Duodenal mucosa (tissue), 2 donors: Measurements from ENCODE around the gene HSPA1A.
"Not testable (repeated sequence)": the region's sequence is repeated elsewhere in the genome, so short reads cannot be mapped to it uniquely, and the experiment has no call there.

Experiments
- H3K27ac ChIP-seq: one replicate; pipeline ENCODE4 v1.7.0; 2013; ENCODE audit warnings: low read depth, low read length
- H3K27me3 ChIP-seq, 2 donors: one replicate each; pipeline ENCODE4 v1.7.0; 2013; ENCODE audit warnings: low read length in 2 of 2, control low read depth in 1 of 2; ENCODE audit not compliant: insufficient read depth in 2 of 2, control insufficient read depth in 1 of 2
- H3K36me3 ChIP-seq, 2 donors: one replicate each; pipeline ENCODE4 v1.7.0; 2013; ENCODE audit warnings: low read length in 2 of 2, control low read depth in 1 of 2; ENCODE audit not compliant: insufficient read depth in 2 of 2, control insufficient read depth in 1 of 2
- H3K4me1 ChIP-seq, 2 donors: one replicate each; pipeline ENCODE4 v1.7.0; 2013; ENCODE audit warnings: low read length in 2 of 2, control low read depth in 1 of 2; ENCODE audit not compliant: insufficient read depth in 2 of 2, control insufficient read depth in 1 of 2
- H3K4me3 ChIP-seq, 2 donors: one replicate each; pipeline ENCODE4 v1.7.0; 2013; ENCODE audit warnings: low read length in 2 of 2, low read depth in 1 of 2
- H3K9ac ChIP-seq, 2 donors: one replicate each; pipeline ENCODE4 v1.7.0; 2013; ENCODE audit warnings: low read length in 2 of 2, low read depth in 1 of 2
- H3K9me3 ChIP-seq, 2 donors: one replicate each; pipeline ENCODE4 v1.7.0; 2013; ENCODE audit warnings: low read length in 2 of 2, control low read depth in 1 of 2; ENCODE audit not compliant: control insufficient read depth in 1 of 2

The HSPA1A gene

GRCh38 chr6:31862344-31863235, 47.2 kb downstream of the HSPA1A start, which contains the start of gene NEU1:
TSS of gene NEU1 (minus strand) at chr6:31862821. CDS start at chr6:31862776, 45 bp downstream.
- H3K4me1 ChIP-seq, result peaks cover 6 to 14% of the 10 kb centered on the region in 2 donors
- H3K36me3 ChIP-seq, result peaks cover 13 to 40% of the 10 kb centered on the region in 2 donors
- H3K9me3 ChIP-seq, result no peaks in the 10 kb centered on the region
- H3K27me3 ChIP-seq, result no peaks in the 10 kb centered on the region
- peak within 1 kb of the TSS; percentile 83 to 98 for H3K9ac ChIP-seq
- peak within 1 kb of the TSS; percentile 80 to 94 for H3K4me3 ChIP-seq
- peak within 1 kb of the TSS; percentile 86 for H3K27ac ChIP-seq

- peak overlapping the region; percentile 41 to 48 for H3K4me3 ChIP-seq
- not testable (repeated sequence) for H3K9me3 ChIP-seq, H3K27me3 ChIP-seq, H3K27ac ChIP-seq
- H3K4me1 ChIP-seq, result peaks cover 6 to 14% of the 10 kb centered on the region in 2 donors
- peaks cover 12 to 41% of the 10 kb centered on the region in 2 donors for H3K36me3 ChIP-seq
- H3K9ac ChIP-seq, result peak overlapping the region in 1 of 2 donors; percentile 48
Measured at GRCh38 chr6:31864123-31864562, 48.8 kb downstream of the HSPA1A start.

DNA sequence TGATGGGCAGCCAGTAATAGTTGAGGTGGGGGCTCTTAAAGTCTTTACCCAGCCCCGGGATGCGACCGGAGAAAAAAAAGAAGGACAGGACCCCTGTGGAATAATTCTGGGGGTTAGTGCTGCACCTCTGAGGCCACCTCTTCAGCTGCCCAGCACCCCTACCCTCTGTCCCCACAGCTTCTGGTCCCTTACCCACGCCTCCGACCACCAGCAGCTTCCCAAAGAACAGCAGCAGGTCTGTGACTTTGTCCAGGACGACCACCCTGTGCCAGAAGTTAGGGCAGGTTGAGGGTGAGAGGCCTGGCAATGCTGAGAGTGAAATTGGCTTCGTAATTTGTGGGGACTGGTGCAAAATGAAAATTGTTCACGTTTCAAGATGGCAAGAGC, 49.5 kb downstream of the HSPA1A start:
- Histone ChIP-seq H3K4me1 (peaks cover 6 to 14% of the 10 kb centered on the region in 2 donors), H3K27me3 (no peaks in the 10 kb centered on the region), H3K36me3 (peaks cover 8 to 36% of the 10 kb centered on the region in 2 donors), H3K27ac (no peak overlapping the region), H3K9me3 (no peaks in the 10 kb centered on the region), H3K4me3 (no peak overlapping the region), H3K9ac (no peak overlapping the region)

DNA sequence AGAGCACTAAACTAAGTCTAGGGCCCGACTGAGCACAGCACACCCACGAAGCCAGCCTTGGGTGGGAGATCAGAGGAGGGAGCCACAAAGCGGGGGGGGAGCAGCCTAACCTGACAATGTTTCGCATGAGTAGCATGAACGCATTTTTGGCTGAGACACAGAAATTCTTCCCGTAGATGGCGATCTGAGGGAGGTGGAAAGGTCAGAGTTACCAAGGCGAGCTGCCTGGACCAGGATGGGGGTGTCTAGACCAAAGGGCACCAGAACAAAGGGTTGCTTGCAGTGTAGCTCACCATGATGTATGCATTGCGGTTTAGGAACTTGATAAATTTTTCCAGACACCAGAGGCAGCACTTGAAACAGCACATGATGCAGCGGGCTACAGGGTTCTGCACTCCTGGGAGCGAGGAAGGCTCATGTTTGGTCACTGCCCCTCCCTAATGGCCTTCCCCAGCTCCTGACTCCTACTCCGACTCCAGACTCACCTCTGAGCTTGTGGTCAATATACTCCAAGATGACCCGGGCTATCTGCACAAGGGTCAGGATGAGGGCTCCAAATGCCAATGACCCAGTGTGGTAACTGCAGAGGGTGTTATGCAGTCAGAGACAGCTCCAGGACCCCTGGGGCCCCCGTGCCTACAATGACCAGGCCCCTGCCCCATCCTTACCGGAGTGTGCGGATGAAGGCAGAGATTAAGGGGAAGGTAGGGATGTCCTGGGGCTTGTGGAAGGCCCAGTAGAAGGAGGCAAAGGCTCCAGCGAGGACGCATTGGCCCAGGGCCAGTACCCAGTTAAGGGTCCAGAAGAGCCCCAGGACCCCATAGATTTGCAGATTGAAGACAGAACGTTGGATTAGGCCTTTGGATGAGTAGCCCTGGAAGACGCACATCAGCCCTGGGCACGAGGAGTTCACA, 50.1 kb downstream of the HSPA1A start:
- H3K9ac ChIP-seq, result no peak overlapping the region
- no peaks in the 10 kb centered on the region for H3K9me3 ChIP-seq
- no peak overlapping the region for H3K27ac ChIP-seq
- peaks cover 11 to 36% of the 10 kb centered on the region in 2 donors for H3K36me3 ChIP-seq
- peaks cover 6 to 14% of the 10 kb centered on the region in 2 donors for H3K4me1 ChIP-seq
- H3K4me3 ChIP-seq, result no peak overlapping the region
- H3K27me3 ChIP-seq, result no peaks in the 10 kb centered on the region
